ENCODE data around the gene ZSCAN12.

The ZSCAN12 gene

DNA sequence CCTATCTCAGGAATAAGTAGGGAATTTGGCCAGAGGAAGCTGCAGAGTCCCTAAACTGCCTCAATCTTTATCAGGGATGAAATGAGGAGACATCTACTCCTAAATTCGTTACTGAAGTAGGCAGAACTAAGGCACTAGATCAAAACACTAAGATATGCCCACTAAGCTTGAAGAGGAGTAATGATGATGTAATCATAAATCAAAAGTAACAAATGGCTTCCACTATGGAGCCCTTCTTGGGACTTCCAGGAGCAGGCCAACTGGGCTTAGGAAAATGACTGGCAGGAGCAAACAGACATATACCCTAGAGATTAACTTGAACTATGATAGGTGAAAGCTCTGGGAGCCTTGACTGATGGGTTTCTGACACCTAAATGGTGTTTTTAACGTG is 15.4 kb downstream of the ZSCAN12 start:
- H3K27ac ChIP-seq: no peak overlapping the region

DNA sequence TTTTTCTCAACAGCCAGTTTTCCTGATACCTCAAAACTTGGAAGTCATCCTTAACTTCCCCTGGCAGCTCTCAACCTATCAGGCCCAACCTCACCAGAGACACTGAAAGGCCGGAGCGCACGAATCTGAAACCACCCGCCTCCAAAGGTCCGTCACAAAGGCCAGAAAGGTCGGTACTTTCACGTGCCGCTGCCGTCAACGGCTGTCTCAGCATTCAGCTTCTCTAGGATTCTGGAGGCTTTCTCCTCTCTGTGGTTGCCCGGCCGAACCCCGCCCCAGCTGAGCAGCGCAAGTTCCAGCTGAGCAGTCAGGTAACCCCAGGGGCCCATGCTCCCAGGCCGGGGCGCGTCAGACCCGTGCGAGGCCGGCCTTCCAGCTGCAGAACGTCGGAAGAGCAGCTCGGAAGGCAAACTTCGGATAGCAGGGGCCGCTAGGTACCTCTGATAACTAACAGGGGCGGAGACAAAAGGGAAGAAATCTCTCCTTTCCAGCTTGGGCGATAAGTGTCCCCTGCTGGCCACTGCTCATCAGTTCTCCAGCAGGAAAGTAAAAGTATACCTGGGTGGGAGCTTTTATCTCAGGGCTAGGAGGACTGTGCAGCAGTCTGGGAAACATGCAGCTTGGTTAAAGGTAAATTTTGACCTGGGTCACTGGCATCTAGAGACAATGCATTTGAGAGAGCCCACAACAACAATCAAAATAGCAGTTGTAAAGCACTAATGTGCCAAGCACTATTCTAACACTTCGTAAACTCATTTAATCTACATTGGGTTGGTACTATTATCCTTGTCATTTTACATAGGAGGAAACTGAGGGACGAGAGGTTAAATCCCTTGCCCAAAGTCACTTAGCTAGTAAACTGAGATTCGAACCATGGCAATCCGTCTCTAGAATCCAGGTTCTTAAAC is 16.1 kb downstream of the ZSCAN12 start:
- H3K36me3 ChIP-seq: peaks cover 95% of the 10 kb centered on the region
- peak overlapping the region; percentile 66 for H3K27ac ChIP-seq
- peak; percentile 89 for DNase-seq
- TF ChIP-seq, protein P1, sequence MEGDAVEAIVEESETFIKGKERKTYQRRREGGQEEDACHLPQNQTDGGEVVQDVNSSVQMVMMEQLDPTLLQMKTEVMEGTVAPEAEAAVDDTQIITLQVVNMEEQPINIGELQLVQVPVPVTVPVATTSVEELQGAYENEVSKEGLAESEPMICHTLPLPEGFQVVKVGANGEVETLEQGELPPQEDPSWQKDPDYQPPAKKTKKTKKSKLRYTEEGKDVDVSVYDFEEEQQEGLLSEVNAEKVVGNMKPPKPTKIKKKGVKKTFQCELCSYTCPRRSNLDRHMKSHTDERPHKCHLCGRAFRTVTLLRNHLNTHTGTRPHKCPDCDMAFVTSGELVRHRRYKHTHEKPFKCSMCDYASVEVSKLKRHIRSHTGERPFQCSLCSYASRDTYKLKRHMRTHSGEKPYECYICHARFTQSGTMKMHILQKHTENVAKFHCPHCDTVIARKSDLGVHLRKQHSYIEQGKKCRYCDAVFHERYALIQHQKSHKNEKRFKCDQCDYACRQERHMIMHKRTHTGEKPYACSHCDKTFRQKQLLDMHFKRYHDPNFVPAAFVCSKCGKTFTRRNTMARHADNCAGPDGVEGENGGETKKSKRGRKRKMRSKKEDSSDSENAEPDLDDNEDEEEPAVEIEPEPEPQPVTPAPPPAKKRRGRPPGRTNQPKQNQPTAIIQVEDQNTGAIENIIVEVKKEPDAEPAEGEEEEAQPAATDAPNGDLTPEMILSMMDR (IDR thresholded peaks at IDR 0.05; ENCODE audit: low read depth, low read length): peak; percentile 72
- H3K4me3 ChIP-seq (ENCODE audit: low read depth, low read length): peak overlapping the region; percentile 49
- no peaks in the 10 kb centered on the region for H3K27me3 ChIP-seq (ENCODE audit: insufficient read depth, low read depth, severe bottlenecking)
- H3K9me3 ChIP-seq (ENCODE audit: severe bottlenecking): peaks cover 4% of the 10 kb centered on the region

More for the DNA sequence above, 15.4 kb downstream of the ZSCAN12 start:
- H3K27me3 ChIP-seq (ENCODE audit: insufficient read depth, low read depth, severe bottlenecking): no peaks in the 10 kb centered on the region
- H3K36me3 ChIP-seq: peaks cover 95% of the 10 kb centered on the region
- no peak overlapping the region for H3K4me3 ChIP-seq (ENCODE audit: low read depth, low read length)
- H3K9me3 ChIP-seq (ENCODE audit: severe bottlenecking): peaks cover 3% of the 10 kb centered on the region
- DNase-seq: no peak
- TF ChIP-seq, protein P1 (IDR thresholded peaks at IDR 0.05; ENCODE audit: low read depth, low read length): no peak

- Histone ChIP-seq H3K9me3 (ENCODE audit: severe bottlenecking) (peaks cover 4% of the 10 kb centered on the region), H3K4me3 (ENCODE audit: low read depth, low read length) (no peak overlapping the region), H3K36me3 (peaks cover 84% of the 10 kb centered on the region), H3K27me3 (ENCODE audit: insufficient read depth, low read depth, severe bottlenecking) (no peaks in the 10 kb centered on the region), H3K27ac (no peak overlapping the region)
- DNase-seq: no peak
- TF ChIP-seq, protein P1 (IDR thresholded peaks at IDR 0.05; ENCODE audit: low read depth, low read length): no peak
Measured at GRCh38 chr6:28380381-28380780, 19.2 kb downstream of the ZSCAN12 start.

- Histone ChIP-seq H3K27ac (no peak overlapping the region), H3K4me3 (ENCODE audit: low read depth, low read length) (no peak overlapping the region), H3K27me3 (ENCODE audit: insufficient read depth, low read depth, severe bottlenecking) (no peaks in the 10 kb centered on the region), H3K36me3 (peaks cover 68% of the 10 kb centered on the region), H3K9me3 (ENCODE audit: severe bottlenecking) (peaks cover 4% of the 10 kb centered on the region)
- TF ChIP-seq, protein P1 (IDR thresholded peaks at IDR 0.05; ENCODE audit: low read depth, low read length): no peak
- DNase-seq: no peak
Measured at GRCh38 chr6:28378644-28379043, 20.9 kb downstream of the ZSCAN12 start.

GRCh38 chr6:28377879-28378278 is 21.7 kb downstream of the ZSCAN12 start:
- TF ChIP-seq, protein P1 (IDR thresholded peaks at IDR 0.05; ENCODE audit: low read depth, low read length): no peak
- no peak for DNase-seq
- Histone ChIP-seq H3K9me3 (ENCODE audit: severe bottlenecking) (peaks cover 4% of the 10 kb centered on the region), H3K4me3 (ENCODE audit: low read depth, low read length) (no peak overlapping the region), H3K36me3 (peaks cover 64% of the 10 kb centered on the region), H3K27me3 (ENCODE audit: insufficient read depth, low read depth, severe bottlenecking) (no peaks in the 10 kb centered on the region), H3K27ac (no peak overlapping the region)
